Trophoblast cell (in vitro differentiated cells and primary cell): Measurements from ENCODE around the gene ENAH. TPM values are rescaled to one million over a fixed set of nuclear protein-coding genes. Genes with fewer than 3 reads are reported as not detected.
A peak's percentile ranks its signal among the peaks of the same experiment; 100 is the strongest.

Source experiments
- DNase-seq, 2 donors: peaks; one replicate each; pipeline ENCODE4 v3.0.0-alpha.2; 2016
- H2AFZ ChIP-seq: 2 replicates; pipeline ENCODE4 v1.6.1; 2013; ENCODE audit warnings: low read length, moderate library complexity, mild to moderate bottlenecking; ENCODE audit not compliant: insufficient read depth, poor library complexity
- H2AK5ac ChIP-seq: 2 replicates; pipeline ENCODE4 v1.6.1; 2013; ENCODE audit warnings: mild to moderate bottlenecking, low read length
- H2BK120ac ChIP-seq: 2 replicates; pipeline ENCODE4 v1.6.1; 2013; ENCODE audit warnings: low read length, mild to moderate bottlenecking, moderate library complexity; ENCODE audit not compliant: insufficient read depth, poor library complexity
- H2BK12ac ChIP-seq: 2 replicates; pipeline ENCODE4 v1.6.1; 2013; ENCODE audit warnings: mild to moderate bottlenecking, low read length, moderate library complexity
- H2BK5ac ChIP-seq: 2 replicates; pipeline ENCODE4 v1.6.1; 2013; ENCODE audit warnings: low read length, low read depth, moderate library complexity, mild to moderate bottlenecking; ENCODE audit not compliant: poor library complexity
- H3K14ac ChIP-seq: 2 replicates; pipeline ENCODE4 v1.6.1; 2013; ENCODE audit warnings: mild to moderate bottlenecking, low read length
- H3K18ac ChIP-seq: 2 replicates; pipeline ENCODE4 v1.6.1; 2013; ENCODE audit warnings: mild to moderate bottlenecking, low read length
- H3K23ac ChIP-seq: 2 replicates; pipeline ENCODE4 v1.6.1; 2013; ENCODE audit warnings: low read length
- H3K27ac ChIP-seq: 2 replicates; pipeline ENCODE4 v1.5.1; 2013; ENCODE audit warnings: low read depth, mild to moderate bottlenecking, inconsistent platforms, low read length, moderate library complexity
- H3K27me3 ChIP-seq: 2 replicates; pipeline ENCODE4 v1.6.1; 2013; ENCODE audit warnings: inconsistent platforms, mild to moderate bottlenecking, low read length, moderate library complexity; ENCODE audit not compliant: insufficient read depth
- H3K36me3 ChIP-seq, 2 experiments: 1 replicate in 1 of 2; 2 replicates in 1 of 2; pipeline ENCODE4 v1.6.1; 2013; ENCODE audit warnings: low read length in 2 of 2, mild to moderate bottlenecking in 2 of 2, moderate library complexity in 1 of 2; ENCODE audit not compliant: insufficient read depth in 2 of 2, control insufficient read depth in 1 of 2
- H3K4ac ChIP-seq: 2 replicates; pipeline ENCODE4 v1.6.1; 2013; ENCODE audit warnings: low read depth, mild to moderate bottlenecking, low read length, moderate library complexity
- H3K4me1 ChIP-seq, 2 experiments: 1 replicate in 1 of 2; 2 replicates in 1 of 2; pipeline ENCODE4 v1.6.1; 2013; ENCODE audit warnings: low read length in 2 of 2, mild to moderate bottlenecking in 2 of 2, moderate library complexity in 1 of 2; ENCODE audit not compliant: insufficient read depth in 2 of 2, control insufficient read depth in 1 of 2
- H3K4me2 ChIP-seq: 2 replicates; pipeline ENCODE4 v1.6.1; 2013; ENCODE audit warnings: inconsistent platforms, mild to moderate bottlenecking, low read length, moderate library complexity
- H3K4me3 ChIP-seq: 2 replicates; pipeline ENCODE4 v1.5.1; 2013; ENCODE audit warnings: mild to moderate bottlenecking, low read depth, low read length, inconsistent platforms
- H3K79me1 ChIP-seq: one replicate; pipeline ENCODE4 v1.6.1; 2013; ENCODE audit warnings: low read length
- H3K79me2 ChIP-seq: 2 replicates; pipeline ENCODE4 v1.6.1; 2013; ENCODE audit warnings: low read length, mild to moderate bottlenecking; ENCODE audit not compliant: control insufficient read depth, insufficient read depth, poor library complexity
- H3K9ac ChIP-seq: 2 replicates; pipeline ENCODE4 v1.6.1; 2013; ENCODE audit warnings: mild to moderate bottlenecking, low read length
- H3K9me3 ChIP-seq: 2 replicates; pipeline ENCODE4 v1.6.1; 2013; ENCODE audit warnings: low read depth, mild to moderate bottlenecking, control low read depth, inconsistent platforms, low read length; ENCODE audit not compliant: insufficient read depth
- H4K12ac ChIP-seq: 2 replicates; pipeline ENCODE4 v1.6.1; 2013; ENCODE audit warnings: low read depth, mild to moderate bottlenecking, low read length, moderate library complexity
- H4K8ac ChIP-seq: 2 replicates; pipeline ENCODE4 v1.6.1; 2013; ENCODE audit warnings: low read depth, mild to moderate bottlenecking, low read length, moderate library complexity
- H4K91ac ChIP-seq: one replicate; pipeline ENCODE4 v1.6.1; 2013; ENCODE audit warnings: low read depth, mild to moderate bottlenecking, low read length, moderate library complexity
- WGBS: extraction: QIAGEN DNeasy Blood & Tissue Kit; methylation state at CpG from one replicate; pipeline ENCODE4 v1.1.7; 2013; ENCODE audit warnings: missing lambda C conversion rate; ENCODE audit not compliant: insufficient read length, insufficient coverage; ENCODE audit errors: extremely low coverage; 5-methylcytosine and 5-hydroxymethylcytosine counted together
- polyA plus RNA-seq: library from polyadenylated mRNA; stranded (reverse); fragments of 200-250 nt; gene quantifications from 2 replicates; pipeline ENCODE4 v1.2.3, GENCODE V29; 2013

ENAH gene
- polyA plus RNA-seq, result 106 and 111 TPM in 2 replicates

DNA sequence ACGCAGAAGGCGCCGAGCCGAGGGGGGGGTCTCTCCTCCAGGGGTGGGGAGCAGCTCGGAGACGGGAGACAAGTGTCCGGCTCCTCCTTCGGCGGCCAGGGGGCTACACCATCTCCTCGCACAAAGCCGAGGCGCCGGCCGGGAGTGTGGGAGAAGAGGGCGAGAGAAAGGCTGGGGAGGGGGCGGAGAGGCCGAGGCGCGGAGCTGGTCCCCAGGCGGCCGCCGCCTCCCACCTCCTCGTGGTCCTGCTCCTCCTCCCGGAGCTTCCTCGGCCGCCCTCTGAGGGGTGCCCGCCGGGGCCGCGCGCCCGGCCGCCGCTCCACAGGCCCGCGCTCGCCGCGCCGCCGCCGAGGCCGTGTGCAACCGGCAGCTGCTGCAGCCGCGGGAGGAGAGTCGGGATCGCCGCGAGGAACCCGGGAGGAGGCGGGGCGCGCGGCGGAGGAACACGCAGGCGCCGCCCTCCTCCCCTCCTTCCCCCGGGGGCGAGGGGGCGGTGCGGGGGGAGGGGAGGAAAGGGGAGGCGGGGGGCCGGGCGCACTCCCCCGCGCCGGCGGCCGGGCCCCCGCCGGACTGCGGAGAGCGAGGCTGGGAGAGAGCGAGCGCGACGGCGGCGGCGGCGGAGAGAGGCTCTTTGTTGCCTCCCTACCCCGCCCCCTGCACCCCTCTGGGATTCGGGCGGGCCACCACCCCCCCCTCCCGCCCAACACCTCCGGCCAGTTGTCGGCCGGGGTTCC lies at the start of gene ENAH:
Gene ENAH (minus strand): TSS at position 395 of the 734 bp plus-strand sequence. CDS start 433 bp downstream, outside the sequence.
- H2BK12ac ChIP-seq, result peak within 1 kb of the TSS; percentile 97
- peak within 1 kb of the TSS; percentile 67 for H2AK5ac ChIP-seq
- WGBS, result no CpG with 5 or more reads among the region's 90 CpGs
- H3K9ac ChIP-seq, result peak within 1 kb of the TSS; percentile 96
- no peaks in the 10 kb centered on the region for H3K36me3 ChIP-seq
- H4K12ac ChIP-seq, result peak within 1 kb of the TSS; percentile 81
- H3K14ac ChIP-seq, result peak within 1 kb of the TSS; percentile 96
- peak within 1 kb of the TSS; percentile 87 for H3K4me3 ChIP-seq
- H2AFZ ChIP-seq, result peak within 1 kb of the TSS; percentile 81
- peaks cover 5 to 6% of the 10 kb centered on the region in 2 experiments for H3K4me1 ChIP-seq
- H3K79me1 ChIP-seq, result peaks cover 25% of the 10 kb centered on the region
- peak within 1 kb of the TSS; percentile 89 for H4K8ac ChIP-seq
- H3K23ac ChIP-seq, result no peak within 1 kb of the TSS
- peak within 1 kb of the TSS; percentile 94 for H3K4ac ChIP-seq
- H3K18ac ChIP-seq, result peak within 1 kb of the TSS; percentile 93
- H4K91ac ChIP-seq, result peak within 1 kb of the TSS; percentile 100
- no peaks in the 10 kb centered on the region for H3K9me3 ChIP-seq
- H2BK120ac ChIP-seq, result peak within 1 kb of the TSS; percentile 94
- H2BK5ac ChIP-seq, result peak within 1 kb of the TSS; percentile 95
- peak within 1 kb of the TSS; percentile 87 for H3K4me2 ChIP-seq
- H3K27ac ChIP-seq, result peak within 1 kb of the TSS; percentile 96
- DNase-seq, result peak; percentile 47 to 65
- H3K79me2 ChIP-seq, result peaks cover 17% of the 10 kb centered on the region
- H3K27me3 ChIP-seq, result no peaks in the 10 kb centered on the region

DNA sequence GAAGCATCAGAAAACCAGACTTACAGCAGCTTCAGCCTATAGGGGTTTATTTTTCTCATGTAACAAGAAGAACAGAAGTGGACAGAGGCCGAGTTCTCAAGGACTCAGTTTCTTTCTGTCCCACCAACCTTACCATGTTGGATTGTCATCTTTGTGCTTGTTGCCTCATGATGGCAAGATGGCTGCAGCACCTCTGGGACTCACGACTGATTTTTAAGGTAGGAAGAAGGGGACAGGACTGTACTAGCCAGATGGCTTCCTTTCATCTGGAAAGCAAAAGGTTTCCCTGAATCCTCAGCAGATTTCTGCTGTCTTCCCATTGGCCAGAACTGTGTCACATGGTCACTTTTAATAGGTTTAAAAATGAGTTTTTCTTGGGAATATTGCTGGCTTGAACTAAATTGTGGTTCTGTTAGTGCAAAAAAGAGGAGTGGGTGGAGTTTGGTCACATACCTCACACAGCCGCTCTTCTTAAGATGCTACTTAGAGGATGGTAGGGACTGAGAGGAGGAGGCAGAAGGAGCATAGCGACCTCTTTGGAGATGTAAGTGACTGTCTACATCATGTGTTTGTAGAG lies 48.1 kb upstream of the ENAH start:
- H2BK5ac ChIP-seq, result no peak overlapping the region
- no peak overlapping the region for H2AFZ ChIP-seq
- no CpG with 5 or more reads among the region's 4 CpGs for whole genome bisulfite sequencing

DNA sequence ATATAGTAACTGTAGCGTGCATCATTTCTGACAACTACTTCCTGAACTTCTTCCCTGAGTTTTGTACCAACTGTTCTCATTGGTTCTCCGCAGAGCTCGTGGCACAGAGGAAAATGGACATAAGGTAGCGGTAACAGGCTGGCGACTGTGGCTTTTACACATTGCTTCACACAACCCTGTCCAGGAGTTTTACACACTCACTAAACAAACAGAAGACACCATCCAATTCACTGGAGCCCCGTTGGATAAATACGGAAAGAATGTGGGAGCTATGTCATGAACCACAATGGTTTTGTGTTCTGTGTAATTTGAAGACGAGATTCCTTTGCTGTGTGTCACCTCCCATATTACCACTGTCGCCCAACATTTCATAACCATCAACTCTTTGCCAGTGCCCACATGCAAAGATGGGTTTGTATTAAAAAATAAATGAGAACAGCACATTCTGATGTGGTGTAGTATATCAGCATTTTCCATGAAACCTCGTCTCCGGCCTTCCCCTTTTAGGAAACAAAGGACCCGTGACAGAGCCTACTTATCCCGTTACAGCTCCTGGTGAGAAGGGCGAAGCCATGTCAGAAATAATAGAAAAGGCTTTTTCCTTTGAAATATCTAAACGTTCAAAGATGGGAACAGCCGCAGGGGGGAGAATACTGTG lies 47.4 kb upstream of the ENAH start:
- H4K12ac ChIP-seq, result no peak overlapping the region
- H2BK12ac ChIP-seq, result no peak overlapping the region
- H3K79me1 ChIP-seq, result no peaks in the 10 kb centered on the region
- no peak overlapping the region for H3K27ac ChIP-seq
- no peak overlapping the region for H4K8ac ChIP-seq
- no peak overlapping the region for H3K14ac ChIP-seq
- no peak overlapping the region for H3K18ac ChIP-seq
- H3K79me2 ChIP-seq, result no peaks in the 10 kb centered on the region
- peaks cover 0 to 2% of the 10 kb centered on the region in 2 experiments for H3K4me1 ChIP-seq
- no peak overlapping the region for H2AK5ac ChIP-seq
- no peak overlapping the region for H3K23ac ChIP-seq
- no peak overlapping the region for H2BK5ac ChIP-seq
- no peak overlapping the region for H3K9ac ChIP-seq
- H3K4me2 ChIP-seq, result no peak overlapping the region
- no peak overlapping the region for H2BK120ac ChIP-seq
- peak in 1 of 2 donors; percentile 8 for DNase-seq
- H3K4ac ChIP-seq, result no peak overlapping the region
- H3K27me3 ChIP-seq, result no peaks in the 10 kb centered on the region
- no peak overlapping the region for H2AFZ ChIP-seq
- H4K91ac ChIP-seq, result no peak overlapping the region
- no peaks in the 10 kb centered on the region for H3K9me3 ChIP-seq
- WGBS, result no CpG with 5 or more reads among the region's 16 CpGs
- no peaks in the 10 kb centered on the region for H3K36me3 ChIP-seq
- no peak overlapping the region for H3K4me3 ChIP-seq

More for the DNA sequence above, 48.1 kb upstream of the ENAH start:
- no peak overlapping the region for H4K8ac ChIP-seq
- no peaks in the 10 kb centered on the region for H3K36me3 ChIP-seq
- H3K79me1 ChIP-seq, result no peaks in the 10 kb centered on the region
- H3K14ac ChIP-seq, result no peak overlapping the region
- H2BK120ac ChIP-seq, result no peak overlapping the region
- H3K27me3 ChIP-seq, result no peaks in the 10 kb centered on the region
- H4K12ac ChIP-seq, result no peak overlapping the region
- no peak for DNase-seq
- no peak overlapping the region for H3K27ac ChIP-seq
- peaks cover 0 to 2% of the 10 kb centered on the region in 2 experiments for H3K4me1 ChIP-seq
- no peak overlapping the region for H3K9ac ChIP-seq
- H3K4me2 ChIP-seq, result no peak overlapping the region
- H3K4ac ChIP-seq, result no peak overlapping the region
- no peak overlapping the region for H3K4me3 ChIP-seq
- no peak overlapping the region for H3K18ac ChIP-seq
- H3K9me3 ChIP-seq, result no peaks in the 10 kb centered on the region
- H3K79me2 ChIP-seq, result no peaks in the 10 kb centered on the region
- no peak overlapping the region for H4K91ac ChIP-seq
- H2AK5ac ChIP-seq, result no peak overlapping the region
- H2BK12ac ChIP-seq, result no peak overlapping the region
- H3K23ac ChIP-seq, result no peak overlapping the region

DNA sequence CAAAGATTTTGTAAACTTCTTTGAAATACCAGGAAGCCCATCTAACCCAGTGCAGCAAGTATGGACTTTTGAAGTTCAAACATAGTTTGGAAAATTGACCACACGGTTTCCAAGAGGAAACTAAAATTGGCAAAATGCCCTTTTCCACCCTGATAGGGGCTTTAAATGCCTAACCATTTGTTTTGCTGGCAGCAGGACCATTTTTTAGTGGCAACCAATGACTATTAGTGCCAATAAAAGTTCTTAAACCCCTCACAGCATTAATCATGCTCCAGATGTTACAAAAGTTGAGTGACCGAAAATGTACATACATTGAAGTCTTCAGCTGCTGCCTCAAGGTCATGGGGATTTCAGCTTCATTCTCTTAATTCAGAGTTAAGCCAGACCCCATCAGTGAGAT lies 46.4 kb upstream of the ENAH start:
- Histone ChIP-seq H3K79me2 (no peaks in the 10 kb centered on the region), H2AK5ac (no peak overlapping the region), H2BK120ac (no peak overlapping the region), H4K8ac (no peak overlapping the region), H3K27ac (no peak overlapping the region), H3K4ac (no peak overlapping the region), H3K14ac (no peak overlapping the region), H4K91ac (no peak overlapping the region), H3K4me1 (peaks cover 0 to 3% of the 10 kb centered on the region in 2 experiments), H3K9ac (no peak overlapping the region), H3K27me3 (no peaks in the 10 kb centered on the region), H3K4me3 (no peak overlapping the region), H3K23ac (no peak overlapping the region), H3K18ac (no peak overlapping the region), H2BK5ac (no peak overlapping the region), H3K4me2 (no peak overlapping the region), H3K36me3 (no peaks in the 10 kb centered on the region), H4K12ac (no peak overlapping the region), H3K9me3 (peaks cover 3% of the 10 kb centered on the region), H2BK12ac (no peak overlapping the region), H3K79me1 (no peaks in the 10 kb centered on the region), H2AFZ (no peak overlapping the region)
- DNase-seq, result no peak
- no CpG with 5 or more reads among the region's 2 CpGs for WGBS
